ENCODE data around the gene PNCK. TPM values are rescaled to one million over a fixed set of nuclear protein-coding genes. Genes with fewer than 3 reads are reported as not detected.

PNCK gene
- total RNA-seq, 1 experiment from 2014 or later = 0.60 TPM

- no peaks in the 10 kb centered on the region for H3K36me3 ChIP-seq (ENCODE audit: insufficient read depth, low read length, poor library complexity, severe bottlenecking)
- no peak overlapping the region for H3K4me3 ChIP-seq (ENCODE audit: low read depth, low read length, poor library complexity, severe bottlenecking)
- POLR2A ChIA-PET (ENCODE audit: low non-redundant PET) = no interaction called here
- H3K27me3 ChIP-seq (replicated peaks; ENCODE audit: insufficient read depth, low read depth, low read length, poor library complexity) = peaks cover 15% of the 10 kb centered on the region
- peaks cover 5% of the 10 kb centered on the region for H3K9me3 ChIP-seq (ENCODE audit: low read depth, low read length, poor library complexity, severe bottlenecking)
- BruUV-seq (replicated peaks) = no TSS peak
- intact Hi-C loops (cut with micrococcal nuclease; ENCODE audit: unreplicated experiment) = no loop called here
- H3K4me1 ChIP-seq (ENCODE audit: insufficient read depth, low read length, poor library complexity, severe bottlenecking) = no peaks in the 10 kb centered on the region
- CTCF ChIA-PET = interaction anchor here (0.6 kb wide), 1 partner anchor 11 kb away, joined by 3 read pairs; no protein-coding TSS in a partner anchor
- TF ChIP-seq CTCF (conservative IDR thresholded peaks at IDR 0.05; ENCODE audit: low read depth, low read length) = peak; percentile 41
- no peak for TF ChIP-seq EZH2 (IDR thresholded peaks at IDR 0.05; ENCODE audit: borderline replicate concordance, low read depth, low read length, poor library complexity, severe bottlenecking)
- peak; percentile 25 for DNase-seq (ENCODE audit: low spot score)
- H3K27ac ChIP-seq (ENCODE audit: low read depth, low read length, poor library complexity, severe bottlenecking) = no peak overlapping the region
Measured at GRCh38 chrX:153649178-153649914, 24.3 kb downstream of the PNCK start.

- POLR2A ChIA-PET (ENCODE audit: low non-redundant PET) = no interaction called here
- Histone ChIP-seq H3K27ac (ENCODE audit: low read depth, low read length, poor library complexity, severe bottlenecking) (no peak overlapping the region), H3K9me3 (ENCODE audit: low read depth, low read length, poor library complexity, severe bottlenecking) (no peaks in the 10 kb centered on the region), H3K36me3 (ENCODE audit: insufficient read depth, low read length, poor library complexity, severe bottlenecking) (no peaks in the 10 kb centered on the region), H3K27me3 (replicated peaks; ENCODE audit: insufficient read depth, low read depth, low read length, poor library complexity) (peaks cover 16% of the 10 kb centered on the region), H3K4me3 (ENCODE audit: low read depth, low read length, poor library complexity, severe bottlenecking) (no peak overlapping the region), H3K4me1 (ENCODE audit: insufficient read depth, low read length, poor library complexity, severe bottlenecking) (no peaks in the 10 kb centered on the region)
- intact Hi-C loops (cut with micrococcal nuclease; ENCODE audit: unreplicated experiment) = no loop called here
- no peak for TF ChIP-seq CTCF (conservative IDR thresholded peaks at IDR 0.05; ENCODE audit: low read depth, low read length)
- TF ChIP-seq EZH2 (IDR thresholded peaks at IDR 0.05; ENCODE audit: borderline replicate concordance, low read depth, low read length, poor library complexity, severe bottlenecking) = no peak
- DNase-seq (ENCODE audit: low spot score) = no peak
- CTCF ChIA-PET = no interaction called here
- BruUV-seq (replicated peaks) = no TSS peak
Measured at GRCh38 chrX:153648358-153649177, 25.0 kb downstream of the PNCK start.

GRCh38 chrX:153647461-153648357 is 25.9 kb downstream of the PNCK start:
- H3K4me3 ChIP-seq (ENCODE audit: low read depth, low read length, poor library complexity, severe bottlenecking) = no peak overlapping the region
- ChIA-PET POLR2A (ENCODE audit: low non-redundant PET) (no interaction called here), CTCF (interaction anchor here (0.9 kb wide), 1 partner anchor 8 kb away, joined by 3 read pairs; no protein-coding TSS in a partner anchor)
- TF ChIP-seq EZH2 (IDR thresholded peaks at IDR 0.05; ENCODE audit: borderline replicate concordance, low read depth, low read length, poor library complexity, severe bottlenecking) (no peak), CTCF (conservative IDR thresholded peaks at IDR 0.05; ENCODE audit: low read depth, low read length) (no peak)
- peaks cover 25% of the 10 kb centered on the region for H3K27me3 ChIP-seq (replicated peaks; ENCODE audit: insufficient read depth, low read depth, low read length, poor library complexity)
- no peaks in the 10 kb centered on the region for H3K4me1 ChIP-seq (ENCODE audit: insufficient read depth, low read length, poor library complexity, severe bottlenecking)
- no peaks in the 10 kb centered on the region for H3K9me3 ChIP-seq (ENCODE audit: low read depth, low read length, poor library complexity, severe bottlenecking)
- H3K27ac ChIP-seq (ENCODE audit: low read depth, low read length, poor library complexity, severe bottlenecking) = no peak overlapping the region
- intact Hi-C loops (cut with micrococcal nuclease; ENCODE audit: unreplicated experiment) = loop anchor here (1.0 to 2.0 kb wide), 2 partner anchors 21 to 77 kb away; partner anchors contain the start of genes ABCD1 and BCAP31
- no TSS peak for BruUV-seq (replicated peaks)
- DNase-seq (ENCODE audit: low spot score) = no peak
- no peaks in the 10 kb centered on the region for H3K36me3 ChIP-seq (ENCODE audit: insufficient read depth, low read length, poor library complexity, severe bottlenecking)

All from A673 (cell line).